GM12878 (cell line): ENCODE measurements around the gene PPP1R13L. TPM values are rescaled to one million over a fixed set of nuclear protein-coding genes. Genes with fewer than 3 reads are reported as not detected.
A peak's percentile ranks its signal among the peaks of the same experiment; 100 is the strongest.

Source experiments
- ATAC-seq: fragments of 200-7000 bp; cut with Tn5 transposase; 3 replicates; pipeline ENCODE4 v1.9.1; 2020; ENCODE audit warnings: mild to moderate bottlenecking, moderate library complexity
- BruUV-seq: library from RNA; stranded (reverse); fragments of 400-500 nt; replicated peaks from 2 replicates; lab custom pipeline; 2021; lab: Mats Ljungman, UMichigan
- CTCF ChIA-PET: fragments of 300-600 bp; sonication (Branson Sonifier 250); formaldehyde crosslinking; extraction: SDS; loops from one replicate; lab custom pipeline; 2021; ENCODE audit warnings: inconsistent platforms; lab: Yijun Ruan, JAX
- POLR2A ChIA-PET: fragments of 350-600 bp; formaldehyde crosslinking; extraction: SDS; loops from one replicate; lab custom pipeline; 2021; ENCODE audit warnings: inconsistent platforms; lab: Charles Lee
- RAD21 ChIA-PET: fragments of 300-600 bp; sonication (Branson Sonifier 250); formaldehyde crosslinking; loops from one replicate; lab custom pipeline; 2023; ENCODE audit warnings: antibody characterized with exemption; ENCODE audit not compliant: unreplicated experiment; lab: Charles Lee
- SMC1A ChIA-PET: fragments of 300-600 bp; sonication (Branson Sonifier 250); formaldehyde crosslinking; loops from one replicate; lab custom pipeline; 2023; ENCODE audit not compliant: unreplicated experiment, uncharacterized antibody; lab: Charles Lee
- DNase-seq: peaks from one replicate; pipeline ENCODE4 v3.0.0-alpha.2; 2011; ENCODE audit warnings: low read depth, low spot score
- FAIRE-seq: peaks from 3 replicates; lab custom pipeline; 2011; peaks lifted over from hg19 to GRCh38; lab: Jason Lieb, UNC
- H2AFZ ChIP-seq: 2 replicates; pipeline ENCODE4 v1.6.0; 2011; ENCODE audit warnings: low read depth, low read length, control low read depth; ENCODE audit not compliant: control insufficient read depth
- H3K27ac ChIP-seq: 2 replicates; pipeline ENCODE4 v1.5.1; 2011; ENCODE audit warnings: control low read depth; ENCODE audit not compliant: control insufficient read depth, insufficient read depth
- H3K27me3 ChIP-seq, 2 experiments: replicated peaks in 1 of 2; 2 replicates each; pipeline versions ENCODE4 v1.6.0 to v1.6.1; 2011; ENCODE audit warnings: low read length in 1 of 2; ENCODE audit not compliant: control insufficient read depth in 2 of 2, insufficient read depth in 2 of 2
- H3K36me3 ChIP-seq, 2 experiments: 2 replicates each; pipeline ENCODE4 v1.5.1; 2011; ENCODE audit warnings: low read length in 1 of 2; ENCODE audit not compliant: control insufficient read depth in 2 of 2, insufficient read depth in 2 of 2
- H3K4me1 ChIP-seq: 2 replicates; pipeline ENCODE4 v1.6.1; 2011; ENCODE audit warnings: mild to moderate bottlenecking, low read length, moderate library complexity, mixed read lengths; ENCODE audit not compliant: control insufficient read depth, insufficient read depth
- H3K4me2 ChIP-seq: 2 replicates; pipeline ENCODE4 v1.6.0; 2011; ENCODE audit warnings: control low read depth; ENCODE audit not compliant: control insufficient read depth, insufficient read depth
- H3K4me3 ChIP-seq: fragments of 200-600 bp; sonication (generic); 2 replicates; pipeline ENCODE4 v1.5.1; 2016
- H3K79me2 ChIP-seq: 2 replicates; pipeline ENCODE4 v1.6.0; 2011; ENCODE audit warnings: low read length; ENCODE audit not compliant: control insufficient read depth, insufficient read depth
- H3K9ac ChIP-seq: 2 replicates; pipeline ENCODE4 v1.8.0; 2011; ENCODE audit warnings: low read length, control low read depth, mixed read lengths; ENCODE audit not compliant: control insufficient read depth, insufficient read depth
- H3K9me3 ChIP-seq: replicated peaks from 3 replicates; pipeline ENCODE4 v1.5.1; 2011; ENCODE audit warnings: mild to moderate bottlenecking, low read length; ENCODE audit not compliant: control insufficient read depth, insufficient read depth
- H4K20me1 ChIP-seq: 2 replicates; pipeline ENCODE4 v1.6.0; 2011; ENCODE audit not compliant: control insufficient read depth, insufficient read depth
- BCL3 ChIP-seq: IDR thresholded peaks from 2 replicates; pipeline ENCODE4 v1.6.1; 2011; ENCODE audit warnings: borderline replicate concordance, low read depth, mild to moderate bottlenecking, moderate library complexity, low read length; ENCODE audit not compliant: insufficient read depth, poor library complexity, severe bottlenecking
- CBFB ChIP-seq: IDR thresholded peaks from 2 replicates; pipeline ENCODE4 v1.6.1; 2016; ENCODE audit warnings: antibody characterized with exemption, low read depth
- CBX5 ChIP-seq: sonication (generic); IDR thresholded peaks from 2 replicates; pipeline ENCODE4 v1.6.1; 2016; ENCODE audit warnings: low read depth, moderate library complexity, mild to moderate bottlenecking, inconsistent platforms
- CREM ChIP-seq: IDR thresholded peaks from 2 replicates; pipeline ENCODE4 v1.6.1; 2014; ENCODE audit warnings: antibody characterized with exemption, low read depth
- EED ChIP-seq: sonication (generic); IDR thresholded peaks from 2 replicates; pipeline ENCODE4 v1.6.1; 2016; ENCODE audit warnings: antibody characterized with exemption, low read depth
- GATAD2B ChIP-seq: fragments of 450-650 bp; conservative IDR thresholded peaks from 2 replicates; pipeline ENCODE4 v1.6.1; 2017; ENCODE audit warnings: low read depth, mild to moderate bottlenecking, moderate library complexity
- HCFC1 ChIP-seq: fragments of 150-350 bp; IDR thresholded peaks from 2 replicates; pipeline ENCODE4 v1.6.1; 2014; ENCODE audit warnings: low read length
- IKZF2 ChIP-seq, 2 experiments: fragments of 450-650 bp; IDR thresholded peaks; 2 replicates each; pipeline ENCODE4 v1.6.1; 2017; ENCODE audit warnings: mild to moderate bottlenecking in 2 of 2, moderate library complexity in 2 of 2
- IRF4 ChIP-seq: IDR thresholded peaks from 2 replicates; pipeline ENCODE4 v1.6.1; 2011; ENCODE audit warnings: low read depth, low read length
- MTA3 ChIP-seq: IDR thresholded peaks from 2 replicates; pipeline ENCODE4 v1.6.1; 2012; ENCODE audit warnings: low read length, inconsistent platforms, borderline replicate concordance
- NFIC ChIP-seq: IDR thresholded peaks from 2 replicates; pipeline ENCODE4 v1.6.1; 2012; ENCODE audit warnings: low read depth, mild to moderate bottlenecking, inconsistent platforms, low read length, moderate library complexity
- NFYB ChIP-seq: IDR thresholded peaks from 2 replicates; pipeline ENCODE4 v1.6.1; 2011; ENCODE audit warnings: low read depth, mild to moderate bottlenecking, low read length, improper control_type of control experiment, moderate library complexity; ENCODE audit not compliant: insufficient read depth
- NR2C1 ChIP-seq: fragments of 450-650 bp; IDR thresholded peaks from 2 replicates; pipeline ENCODE4 v1.6.1; 2017; ENCODE audit warnings: antibody characterized with exemption, mild to moderate bottlenecking, moderate library complexity
- PBX3 ChIP-seq: IDR thresholded peaks from 2 replicates; pipeline ENCODE4 v1.6.1; 2011; ENCODE audit warnings: mild to moderate bottlenecking, low read depth, low read length, moderate library complexity; ENCODE audit not compliant: insufficient replicate concordance
- POLR2A ChIP-seq: IDR thresholded peaks from 2 replicates; pipeline ENCODE4 v1.6.1; 2011; ENCODE audit warnings: low read depth, mild to moderate bottlenecking, low read length
- POLR2AphosphoS2 ChIP-seq: IDR thresholded peaks from 2 replicates; pipeline ENCODE4 v1.6.1; 2011; ENCODE audit warnings: low read depth, mild to moderate bottlenecking, low read length, improper control_type of control experiment, moderate library complexity
- POU2F2 ChIP-seq: IDR thresholded peaks from 3 replicates; pipeline ENCODE4 v1.6.1; 2011; ENCODE audit warnings: low read depth, mild to moderate bottlenecking, low read length, borderline replicate concordance
- RUNX3 ChIP-seq: IDR thresholded peaks from 2 replicates; pipeline ENCODE4 v1.6.1; 2012; ENCODE audit warnings: low read length, inconsistent platforms
- SMAD1 ChIP-seq: fragments of 450-650 bp; IDR thresholded peaks from 2 replicates; pipeline ENCODE4 v1.6.1; 2018; ENCODE audit warnings: mild to moderate bottlenecking, low read depth; ENCODE audit not compliant: partially characterized antibody
- TAF1 ChIP-seq: IDR thresholded peaks from 2 replicates; pipeline ENCODE4 v1.6.1; 2011; ENCODE audit warnings: mild to moderate bottlenecking, low read depth, low read length, borderline replicate concordance
- TCF3 ChIP-seq: IDR thresholded peaks from 2 replicates; pipeline ENCODE4 v1.6.1; 2012; ENCODE audit warnings: low read depth, mild to moderate bottlenecking, low read length, borderline replicate concordance; ENCODE audit not compliant: insufficient read depth
- TCF7 ChIP-seq: IDR thresholded peaks from 2 replicates; pipeline ENCODE4 v1.6.1; 2014; ENCODE audit warnings: antibody characterized with exemption, borderline replicate concordance
- ZNF24 ChIP-seq: fragments of 450-650 bp; IDR thresholded peaks from 2 replicates; pipeline ENCODE4 v1.6.1; 2017; ENCODE audit warnings: antibody characterized with exemption, mild to moderate bottlenecking
- WGBS: methylation state at CpG from one replicate; pipeline ENCODE4 v1.1.6; 2016; ENCODE audit warnings: low lambda C conversion rate; ENCODE audit not compliant: insufficient replicate concordance, insufficient coverage; ENCODE audit errors: missing lambda C conversion rate; 5-methylcytosine and 5-hydroxymethylcytosine counted together
- in situ Hi-C: fragments of 300-500 bp; cut with MboI; formaldehyde crosslinking; loops from 9 replicates; pipeline ENCODE4 v1.14.3; 2018; ENCODE audit warnings: mixed read lengths
- intact Hi-C: fragments of 100-400 bp; cut with micrococcal nuclease; formaldehyde crosslinking; loops from one replicate; pipeline ENCODE4 v1.14.2; 2022; ENCODE audit not compliant: unreplicated experiment
- polyA plus RNA-seq, 11 experiments: library from polyadenylated mRNA; depleted of rRNA in 4 of 11; unstranded in 6 of 11; stranded (reverse) in 5 of 11; fragments of >200 nt; fragmentation: Nextera tagmentation in 4 of 11; fragmentation: Illumina TruSeq in 1 of 11; extraction: Ambion mirVana in 4 of 11; extraction: Trizol in 1 of 11; gene quantifications; 1 replicate in 1 of 11; 2 replicates in 10 of 11; pipeline versions ENCODE4 v1.2.1 to v1.2.3, GENCODE V29; 2011 to 2016; ENCODE audit warnings: inconsistent platforms in 2 of 11, missing spikeins in 2 of 11, low read depth in 1 of 11
- total RNA-seq, 4 experiments: library from RNA; depleted of rRNA in 3 of 4; stranded (reverse); fragments of >200 nt in 3 of 4; fragmentation: Illumina TruSeq in 1 of 4; extraction: Trizol in 1 of 4; gene quantifications; 2 replicates each; pipeline versions ENCODE4 v1.2.1 to v1.2.3, GENCODE V29; 2013 to 2021

PPP1R13L gene
- total and polyA plus RNA-seq, 10 of the 15 experiments (the other 5 are each of a cell fraction or from before 2014, with no cell fraction given) = 0.40 to 10.0 (median 2.5) TPM

- in situ Hi-C loops = loop anchor here (25.0 kb wide), 1 partner anchor 1689 kb away; the partner anchor contains the start of gene SMG9
- ChIA-PET CTCF (interaction anchor here (0.9 to 2.1 kb wide), 3 partner anchors 10 to 28 kb away, joined by 3 to 10 read pairs (median 9); no protein-coding TSS in a partner anchor), RAD21 (interaction anchor here (1.4 kb wide), 1 partner anchor 27 kb away, joined by 4 read pairs; no protein-coding TSS in a partner anchor), SMC1A (interaction anchor here (0.7 kb wide), 1 partner anchor 18 kb away, joined by 3 read pairs; no protein-coding TSS in a partner anchor), POLR2A (interaction anchor here (0.9 to 1.3 kb wide), 2 partner anchors 18 to 27 kb away, joined by 3 read pairs; no protein-coding TSS in a partner anchor)
- peak overlapping the region; percentile 79 for H2AFZ ChIP-seq
- under 1% methylated on average over 28 of the region's 28 CpGs for WGBS
- no peak overlapping the region; the same call in 1 of the 2 replicates for H3K27ac ChIP-seq
- no peaks in the 10 kb centered on the region for H3K36me3 ChIP-seq
- DNase-seq (no peak), FAIRE-seq (no peak), ATAC-seq (peak; percentile 8)
- TSS peak; percentile 75 for BruUV-seq
- intact Hi-C loops = loop anchor here (2.0 kb wide), 1 partner anchor 18 kb away; no protein-coding TSS in a partner anchor
- H3K27me3 ChIP-seq = no peaks in the 10 kb centered on the region
- H3K79me2 ChIP-seq = peaks cover 3% of the 10 kb centered on the region; the same call in 1 of the 2 replicates
- no peak overlapping the region for H3K9ac ChIP-seq
- peak overlapping the region; percentile 70 for H3K4me2 ChIP-seq
- H3K4me1 ChIP-seq = peaks cover 39% of the 10 kb centered on the region
- peak overlapping the region; percentile 76 for H3K4me3 ChIP-seq
- no peaks in the 10 kb centered on the region for H3K9me3 ChIP-seq
- no peaks in the 10 kb centered on the region for H4K20me1 ChIP-seq
- TF ChIP-seq BCL3 (peak; percentile 86), CBX5 (no peak), GATAD2B (0 out of 2 replicates have a peak, but pooled peaks have one; percentile 58), SMAD1 (no peak), NR2C1 (no peak), CREM (0 out of 2 replicates have a peak, but pooled peaks have one; percentile 24), IRF4 (0 out of 2 replicates have a peak, but pooled peaks have one; percentile 32), POLR2A (0 out of 2 replicates have a peak, but pooled peaks have one; percentile 12), NFYB (no peak), IKZF2 (IDR thresholded peaks at IDR 0.05) (peak in 1 of 2 experiments; percentile 30; a peak in 3 of 4 replicates), MTA3 (no peak), TCF3 (0 out of 2 replicates have a peak, but pooled peaks have one; percentile 63), CBFB (peak; percentile 7; the same call in 1 of the 2 replicates), POU2F2 (no peak), NFIC (no peak), POLR2AphosphoS2 (no peak), TCF7 (no peak), ZNF24 (no peak), PBX3 (peak; percentile 1), TAF1 (no peak), EED (0 out of 2 replicates have a peak, but pooled peaks have one; percentile 29), RUNX3 (peak; percentile 87), HCFC1 (no peak)
These were observed 46.4 kb upstream of the PPP1R13L start for GRCh38 chr19:45451131-45451849.
